ENCODE data around the gene CHKA. TPM values are rescaled to one million over a fixed set of nuclear protein-coding genes. Genes with fewer than 3 reads are reported as not detected.

CHKA gene
- total and polyA plus RNA-seq, 8 donors, result 20.9 to 227 (median 101) TPM

DNA sequence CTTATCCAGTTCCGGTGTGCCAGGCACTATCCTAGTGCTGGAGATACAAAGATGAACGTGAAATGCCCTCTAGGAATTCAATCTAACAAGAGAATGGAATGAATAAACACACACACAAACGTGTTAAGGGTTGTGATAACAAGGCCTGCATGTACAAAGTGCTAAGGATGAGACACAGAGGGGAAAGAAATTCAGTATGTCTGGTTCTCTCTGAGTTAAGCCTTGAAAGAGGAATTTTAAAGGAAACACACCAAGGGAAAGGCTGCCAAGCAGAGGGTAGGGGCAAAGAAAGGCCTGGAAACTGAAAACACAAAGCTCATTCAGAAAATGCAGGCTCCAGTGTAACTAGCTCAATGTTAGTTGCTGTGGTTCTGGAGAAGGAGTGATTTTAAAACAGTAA is 4.2 kb downstream of the CHKA start:
- TF ChIP-seq POLR2A (IDR thresholded peaks at IDR 0.05) (no peak), EP300 (IDR thresholded peaks at IDR 0.05) (no peak), POLR2AphosphoS5 (IDR thresholded peaks at IDR 0.05) (no peak)
- TF ChIP-seq, protein P1, sequence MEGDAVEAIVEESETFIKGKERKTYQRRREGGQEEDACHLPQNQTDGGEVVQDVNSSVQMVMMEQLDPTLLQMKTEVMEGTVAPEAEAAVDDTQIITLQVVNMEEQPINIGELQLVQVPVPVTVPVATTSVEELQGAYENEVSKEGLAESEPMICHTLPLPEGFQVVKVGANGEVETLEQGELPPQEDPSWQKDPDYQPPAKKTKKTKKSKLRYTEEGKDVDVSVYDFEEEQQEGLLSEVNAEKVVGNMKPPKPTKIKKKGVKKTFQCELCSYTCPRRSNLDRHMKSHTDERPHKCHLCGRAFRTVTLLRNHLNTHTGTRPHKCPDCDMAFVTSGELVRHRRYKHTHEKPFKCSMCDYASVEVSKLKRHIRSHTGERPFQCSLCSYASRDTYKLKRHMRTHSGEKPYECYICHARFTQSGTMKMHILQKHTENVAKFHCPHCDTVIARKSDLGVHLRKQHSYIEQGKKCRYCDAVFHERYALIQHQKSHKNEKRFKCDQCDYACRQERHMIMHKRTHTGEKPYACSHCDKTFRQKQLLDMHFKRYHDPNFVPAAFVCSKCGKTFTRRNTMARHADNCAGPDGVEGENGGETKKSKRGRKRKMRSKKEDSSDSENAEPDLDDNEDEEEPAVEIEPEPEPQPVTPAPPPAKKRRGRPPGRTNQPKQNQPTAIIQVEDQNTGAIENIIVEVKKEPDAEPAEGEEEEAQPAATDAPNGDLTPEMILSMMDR (IDR thresholded peaks at IDR 0.05), result no peak
- H3K4me1 ChIP-seq, result peaks cover 38 to 77% (median 62%) of the 10 kb centered on the region in 4 donors
- H3K27me3 ChIP-seq, result no peaks in the 10 kb centered on the region
- DNase-seq, result no peak
- peaks cover 0 to 13% (median 6%) of the 10 kb centered on the region in 4 donors for H3K36me3 ChIP-seq
- intact Hi-C loops (cut with DNase I; ENCODE audit: low total_unique reads), result no loop called here
- H3K4me3 ChIP-seq, result peak overlapping the region in 2 of 4 donors; percentile 57 to 66
- no peaks in the 10 kb centered on the region for H3K9me3 ChIP-seq
- 29 to 52% (median 38%) methylated on average over 3 of the region's 3 CpGs for WGBS, 5 donors
- peak overlapping the region; percentile 12 to 100 (median 99) for H3K27ac ChIP-seq

DNA sequence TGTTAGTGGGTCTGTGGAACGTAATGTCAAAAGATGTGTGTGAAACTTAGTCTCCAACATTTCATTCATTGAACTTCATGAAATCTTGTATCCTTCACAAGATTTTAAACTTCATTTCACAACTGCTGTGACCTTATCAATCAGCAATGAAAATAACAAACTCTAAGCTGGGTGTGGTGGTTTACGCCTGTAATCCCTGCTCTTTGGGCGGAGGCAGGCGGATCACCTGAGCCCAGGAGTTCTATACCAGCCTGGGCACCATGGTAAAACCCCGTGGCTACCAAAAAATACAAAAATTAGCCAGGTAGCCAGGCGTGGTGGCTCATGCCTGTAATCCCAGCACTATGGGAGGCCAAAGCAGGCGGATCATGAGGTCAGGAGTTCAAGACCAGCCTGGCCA is 5.1 kb downstream of the CHKA start:
- Histone ChIP-seq H3K27ac (peak overlapping the region; percentile 62 to 100 (median 99)), H3K9me3 (no peaks in the 10 kb centered on the region), H3K27me3 (no peaks in the 10 kb centered on the region), H3K4me1 (peaks cover 34 to 74% (median 58%) of the 10 kb centered on the region in 4 donors), H3K36me3 (peaks cover 0 to 13% (median 6%) of the 10 kb centered on the region in 4 donors), H3K4me3 (no peak overlapping the region)
- DNase-seq, result no peak
- intact Hi-C loops (cut with DNase I; ENCODE audit: low total_unique reads), result no loop called here
- TF ChIP-seq POLR2A (IDR thresholded peaks at IDR 0.05) (no peak), POLR2AphosphoS5 (IDR thresholded peaks at IDR 0.05) (no peak), EP300 (IDR thresholded peaks at IDR 0.05) (no peak)
- TF ChIP-seq, protein P1 (IDR thresholded peaks at IDR 0.05), result no peak
- WGBS, 5 donors, result 49 to 76% (median 64%) methylated on average over 7 of the region's 7 CpGs

DNA sequence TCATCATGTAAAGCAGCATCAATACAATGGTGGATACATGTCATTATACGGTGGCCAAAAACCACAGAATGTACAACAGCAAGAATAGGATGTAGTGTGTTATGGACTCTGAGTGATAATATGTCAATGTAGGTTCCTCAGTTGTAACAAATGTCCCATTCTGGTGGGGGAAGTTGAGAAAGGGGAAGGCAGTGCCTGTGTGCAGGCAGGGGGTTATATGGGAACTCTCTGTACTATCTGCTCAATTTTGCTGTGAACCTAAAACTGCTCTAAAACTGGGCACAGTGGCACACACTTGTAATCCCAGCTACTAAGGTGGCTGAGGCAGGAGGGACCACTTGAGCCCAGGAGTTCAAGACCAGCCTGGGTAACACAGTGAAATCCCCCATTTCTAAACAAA is 5.9 kb downstream of the CHKA start:
- H3K9me3 ChIP-seq, result no peaks in the 10 kb centered on the region
- peaks cover 34 to 81% (median 60%) of the 10 kb centered on the region in 4 donors for H3K4me1 ChIP-seq
- H3K27me3 ChIP-seq, result no peaks in the 10 kb centered on the region
- no peak for TF ChIP-seq POLR2A (IDR thresholded peaks at IDR 0.05)
- TF ChIP-seq POLR2AphosphoS5 (IDR thresholded peaks at IDR 0.05), result no peak
- TF ChIP-seq EP300 (IDR thresholded peaks at IDR 0.05), result no peak
- TF ChIP-seq, protein P1 (IDR thresholded peaks at IDR 0.05), result no peak
- peaks cover 0 to 13% (median 6%) of the 10 kb centered on the region in 4 donors for H3K36me3 ChIP-seq
- 54 to 77% (median 75%) methylated on average over 1 of the region's 1 CpG for WGBS, 5 donors
- no peak for DNase-seq
- H3K27ac ChIP-seq, result peak overlapping the region; percentile 38 to 100 (median 99)
- no peak overlapping the region for H3K4me3 ChIP-seq
- intact Hi-C loops (cut with DNase I; ENCODE audit: low total_unique reads), result no loop called here

DNA sequence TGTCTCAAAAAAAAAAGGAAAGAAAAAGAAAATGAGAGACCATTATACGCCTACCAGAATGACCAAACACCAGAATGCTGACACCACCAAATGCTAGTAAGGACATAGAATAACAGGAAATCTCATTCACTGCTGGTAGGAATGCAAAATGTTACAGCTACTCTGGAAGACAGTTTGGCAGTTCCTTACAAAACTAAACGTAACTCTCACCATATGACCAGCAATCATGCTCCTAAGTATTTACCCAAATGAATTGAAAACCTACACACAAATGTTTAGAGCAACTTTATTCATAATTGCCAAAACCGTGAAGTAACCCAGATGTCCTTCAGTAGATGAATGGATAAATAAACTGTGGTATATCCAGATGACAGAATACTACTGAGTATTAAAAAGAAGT is 7.2 kb downstream of the CHKA start:
- DNase-seq, result peak in 1 of 2 donors; percentile 44
- intact Hi-C loops (cut with DNase I; ENCODE audit: low total_unique reads), result no loop called here

DNA sequence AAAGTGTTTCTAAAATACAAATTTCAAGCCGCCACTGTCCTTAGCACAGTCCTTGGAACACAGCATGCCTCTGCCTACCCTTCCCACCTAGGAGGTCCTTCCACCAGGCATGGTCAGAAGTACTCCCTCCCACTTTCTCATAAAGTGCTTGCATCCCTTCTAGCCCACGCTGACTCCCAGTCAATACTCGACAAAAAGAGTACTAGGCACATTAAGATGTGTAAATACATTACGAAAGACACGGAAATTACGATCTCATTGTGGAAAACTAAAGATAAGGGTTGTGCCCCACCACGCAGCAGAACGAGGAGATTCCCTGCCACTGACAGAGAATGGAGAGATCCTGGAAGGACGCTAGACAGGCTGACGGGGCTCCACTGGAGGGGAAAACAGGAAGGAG is 13.5 kb downstream of the CHKA start:
- peaks cover 22 to 80% (median 53%) of the 10 kb centered on the region in 4 donors for H3K4me1 ChIP-seq
- WGBS, 5 donors, result 39 to 68% (median 43%) methylated on average over 10 of the region's 10 CpGs
- no peak for DNase-seq

More for the DNA sequence above, 7.2 kb downstream of the CHKA start:
- Histone ChIP-seq H3K27me3 (no peaks in the 10 kb centered on the region), H3K9me3 (no peaks in the 10 kb centered on the region), H3K27ac (peak overlapping the region; percentile 52 to 100 (median 97)), H3K4me1 (peaks cover 39 to 80% (median 58%) of the 10 kb centered on the region in 4 donors), H3K4me3 (no peak overlapping the region), H3K36me3 (peaks cover 0 to 17% (median 9%) of the 10 kb centered on the region in 4 donors)
- WGBS, 5 donors, result 37 to 41% (median 40%) methylated on average over 3 of the region's 3 CpGs
- TF ChIP-seq POLR2A (IDR thresholded peaks at IDR 0.05) (no peak), POLR2AphosphoS5 (IDR thresholded peaks at IDR 0.05) (peak in 1 of 3 donors; percentile 58)

More for the DNA sequence above, 13.5 kb downstream of the CHKA start:
- H3K27me3 ChIP-seq, result no peaks in the 10 kb centered on the region
- TF ChIP-seq, protein P1 (IDR thresholded peaks at IDR 0.05), result no peak
- TF ChIP-seq POLR2AphosphoS5 (IDR thresholded peaks at IDR 0.05) (peak in 1 of 3 donors; percentile 23), EP300 (IDR thresholded peaks at IDR 0.05) (no peak), POLR2A (IDR thresholded peaks at IDR 0.05) (no peak)
- intact Hi-C loops (cut with DNase I; ENCODE audit: low total_unique reads), result no loop called here
- H3K36me3 ChIP-seq, result peaks cover 0 to 8% (median 4%) of the 10 kb centered on the region in 4 donors
- H3K27ac ChIP-seq, result peak overlapping the region; percentile 66 to 83 (median 75)
- H3K9me3 ChIP-seq, result no peaks in the 10 kb centered on the region
- H3K4me3 ChIP-seq, result no peak overlapping the region

Measured in stomach (tissue), 9 donors.